ENCODE data around the gene FKBP6. TPM values are rescaled to one million over a fixed set of nuclear protein-coding genes. Genes with fewer than 3 reads are reported as not detected.

Gene FKBP6
- total RNA-seq, 1 experiment from 2014 or later: not detected

- DNase-seq: no peak
These were observed 2.1 kb downstream of the FKBP6 start for GRCh38 chr7:73329861-73330581.

GRCh38 chr7:73330772-73331171, 2.8 kb downstream of the FKBP6 start:
- Histone ChIP-seq H3K4me1 (no peaks in the 10 kb centered on the region), H3K9me3 (no peaks in the 10 kb centered on the region), H3K36me3 (ENCODE audit: control insufficient read depth, insufficient read depth, low read length) (no peaks in the 10 kb centered on the region), H3K4me3 (ENCODE audit: low read depth, low read length) (no peak overlapping the region), H3K27me3 (replicated peaks; ENCODE audit: control insufficient read depth, insufficient read depth, low read length) (no peaks in the 10 kb centered on the region)
- DNase-seq: no peak
- intact Hi-C loops (cut with micrococcal nuclease; ENCODE audit: unreplicated experiment): no loop called here
- ChIA-PET POLR2A (no interaction called here), CTCF (no interaction called here)
- no peaks in the 10 kb centered on the region for H3K4me1 Mint-ChIP-seq (ENCODE audit: low read depth, unreplicated experiment)
- no TSS peak for BruUV-seq (replicated peaks)
- H3K27ac Mint-ChIP-seq (ENCODE audit: unreplicated experiment): no peak overlapping the region
- no peaks in the 10 kb centered on the region for H3K27me3 Mint-ChIP-seq (ENCODE audit: insufficient read depth, unreplicated experiment)
- no peaks in the 10 kb centered on the region for H3K9me3 Mint-ChIP-seq (ENCODE audit: unreplicated experiment)
- no peak overlapping the region for H3K4me3 Mint-ChIP-seq (ENCODE audit: unreplicated experiment)
- no peak for TF ChIP-seq CTCF (IDR thresholded peaks at IDR 0.05; ENCODE audit: insufficient read depth in 1 of 2, low read depth in 1 of 2, low read length in 1 of 2, severe bottlenecking in 1 of 2, unreplicated experiment in 1 of 2)
- no peaks in the 10 kb centered on the region for H3K36me3 Mint-ChIP-seq (ENCODE audit: insufficient read depth, unreplicated experiment)

More at GRCh38 chr7:73329861-73330581, 2.1 kb downstream of the FKBP6 start:
- intact Hi-C loops (cut with micrococcal nuclease; ENCODE audit: unreplicated experiment): no loop called here
- Mint-ChIP-seq H3K36me3 (ENCODE audit: insufficient read depth, unreplicated experiment) (no peaks in the 10 kb centered on the region), H3K27me3 (ENCODE audit: insufficient read depth, unreplicated experiment) (no peaks in the 10 kb centered on the region), H3K4me3 (ENCODE audit: unreplicated experiment) (no peak overlapping the region), H3K27ac (ENCODE audit: unreplicated experiment) (no peak overlapping the region), H3K9me3 (ENCODE audit: unreplicated experiment) (no peaks in the 10 kb centered on the region), H3K4me1 (ENCODE audit: low read depth, unreplicated experiment) (no peaks in the 10 kb centered on the region)
- Histone ChIP-seq H3K9me3 (no peaks in the 10 kb centered on the region), H3K36me3 (ENCODE audit: control insufficient read depth, insufficient read depth, low read length) (no peaks in the 10 kb centered on the region), H3K27me3 (replicated peaks; ENCODE audit: control insufficient read depth, insufficient read depth, low read length) (no peaks in the 10 kb centered on the region), H3K4me1 (no peaks in the 10 kb centered on the region), H3K4me3 (ENCODE audit: low read depth, low read length) (no peak overlapping the region)
- TF ChIP-seq CTCF (IDR thresholded peaks at IDR 0.05; ENCODE audit: insufficient read depth in 1 of 2, low read depth in 1 of 2, low read length in 1 of 2, severe bottlenecking in 1 of 2, unreplicated experiment in 1 of 2): no peak
- CTCF ChIA-PET: no interaction called here
- POLR2A ChIA-PET: no interaction called here
- BruUV-seq (replicated peaks): no TSS peak

- no TSS peak for BruUV-seq (replicated peaks)
- Mint-ChIP-seq H3K27ac (ENCODE audit: unreplicated experiment) (no peak overlapping the region), H3K4me1 (ENCODE audit: low read depth, unreplicated experiment) (no peaks in the 10 kb centered on the region), H3K27me3 (ENCODE audit: insufficient read depth, unreplicated experiment) (no peaks in the 10 kb centered on the region), H3K9me3 (ENCODE audit: unreplicated experiment) (no peaks in the 10 kb centered on the region), H3K36me3 (ENCODE audit: insufficient read depth, unreplicated experiment) (no peaks in the 10 kb centered on the region), H3K4me3 (ENCODE audit: unreplicated experiment) (no peak overlapping the region)
- no peak for DNase-seq
- ChIA-PET POLR2A (no interaction called here), CTCF (interaction anchor here (0.5 kb wide), 1 partner anchor 94 kb away, joined by 3 read pairs; no protein-coding TSS in a partner anchor)
- intact Hi-C loops (cut with micrococcal nuclease; ENCODE audit: unreplicated experiment): no loop called here
- TF ChIP-seq CTCF (IDR thresholded peaks at IDR 0.05; ENCODE audit: insufficient read depth in 1 of 2, low read depth in 1 of 2, low read length in 1 of 2, severe bottlenecking in 1 of 2, unreplicated experiment in 1 of 2): no peak
- no peaks in the 10 kb centered on the region for H3K27me3 ChIP-seq (replicated peaks; ENCODE audit: control insufficient read depth, insufficient read depth, low read length)
- H3K4me1 ChIP-seq: no peaks in the 10 kb centered on the region
- H3K36me3 ChIP-seq (ENCODE audit: control insufficient read depth, insufficient read depth, low read length): no peaks in the 10 kb centered on the region
- no peaks in the 10 kb centered on the region for H3K9me3 ChIP-seq
- H3K4me3 ChIP-seq (ENCODE audit: low read depth, low read length): no peak overlapping the region
These were observed 4.5 kb downstream of the FKBP6 start for GRCh38 chr7:73332447-73332846.
